ENCODE data around the gene MAGEB17. TPM values are rescaled to one million over a fixed set of nuclear protein-coding genes. Genes with fewer than 3 reads are reported as not detected.

MAGEB17 gene
- total RNA-seq, 4 donors from 2014 or later = not detected

GRCh38 chrX:16138108-16138427, 29.2 kb upstream of the MAGEB17 start:
- no peaks in the 10 kb centered on the region for H3K36me3 ChIP-seq
- no peaks in the 10 kb centered on the region for H3K9me3 ChIP-seq
- DNase-seq = no peak
- H3K4me1 ChIP-seq = no peaks in the 10 kb centered on the region
- no peak overlapping the region for H3K27ac ChIP-seq
- intact Hi-C loops (cut with DNase I) = no loop called here
- no peak overlapping the region for H3K4me3 ChIP-seq
- WGBS, 2 donors = 23 to 86% methylated on average over 1 of the region's 1 CpG
- H3K27me3 ChIP-seq = peaks cover 0 to 3% (median 0%) of the 10 kb centered on the region in 4 donors
- TF ChIP-seq CTCF (IDR thresholded peaks at IDR 0.05) (no peak), POLR2A (IDR thresholded peaks at IDR 0.05) (no peak)

- no peak overlapping the region for H3K27ac ChIP-seq
Observed at GRCh38 chrX:16140448-16140847, 26.8 kb upstream of the MAGEB17 start.

GRCh38 chrX:16140983-16141382, 26.3 kb upstream of the MAGEB17 start:
- Histone ChIP-seq H3K4me3 (no peak overlapping the region), H3K9me3 (no peaks in the 10 kb centered on the region), H3K27ac (no peak overlapping the region), H3K36me3 (no peaks in the 10 kb centered on the region), H3K27me3 (peaks cover 0 to 3% (median 0%) of the 10 kb centered on the region in 4 donors), H3K4me1 (no peaks in the 10 kb centered on the region)
- intact Hi-C loops (cut with DNase I) = no loop called here
- DNase-seq = no peak
- TF ChIP-seq POLR2A (IDR thresholded peaks at IDR 0.05) (no peak), CTCF (IDR thresholded peaks at IDR 0.05) (no peak)

More at GRCh38 chrX:16140448-16140847, 26.8 kb upstream of the MAGEB17 start:
- Histone ChIP-seq H3K27me3 (peaks cover 0 to 3% (median 0%) of the 10 kb centered on the region in 4 donors), H3K9me3 (no peaks in the 10 kb centered on the region), H3K4me3 (no peak overlapping the region), H3K36me3 (no peaks in the 10 kb centered on the region), H3K4me1 (no peaks in the 10 kb centered on the region)
- intact Hi-C loops (cut with DNase I) = no loop called here
- 28 to 30% methylated on average over 4 of the region's 4 CpGs for WGBS, 2 donors
- DNase-seq = no peak
- TF ChIP-seq CTCF (IDR thresholded peaks at IDR 0.05) = no peak
- TF ChIP-seq POLR2A (IDR thresholded peaks at IDR 0.05) = no peak

- Histone ChIP-seq H3K9me3 (no peaks in the 10 kb centered on the region), H3K27me3 (peaks cover 0 to 3% (median 0%) of the 10 kb centered on the region in 4 donors), H3K36me3 (no peaks in the 10 kb centered on the region), H3K4me1 (no peaks in the 10 kb centered on the region), H3K4me3 (no peak overlapping the region), H3K27ac (no peak overlapping the region)
- no peak for TF ChIP-seq CTCF (IDR thresholded peaks at IDR 0.05)
- TF ChIP-seq POLR2A (IDR thresholded peaks at IDR 0.05) = no peak
- intact Hi-C loops (cut with DNase I) = no loop called here
- DNase-seq = no peak
- WGBS, 2 donors = 70 to 75% methylated on average over 3 to 4 of the region's 4 CpGs
Observed at GRCh38 chrX:16141422-16142245, 25.6 kb upstream of the MAGEB17 start.

GRCh38 chrX:16142246-16142558, 25.1 kb upstream of the MAGEB17 start:
- H3K27ac ChIP-seq = no peak overlapping the region
- H3K27me3 ChIP-seq = peaks cover 0 to 3% (median 0%) of the 10 kb centered on the region in 4 donors
- no peak for DNase-seq
- TF ChIP-seq POLR2A (IDR thresholded peaks at IDR 0.05) (no peak), CTCF (IDR thresholded peaks at IDR 0.05) (no peak)
- no peaks in the 10 kb centered on the region for H3K9me3 ChIP-seq
- intact Hi-C loops (cut with DNase I) = no loop called here
- H3K36me3 ChIP-seq = no peaks in the 10 kb centered on the region
- H3K4me3 ChIP-seq = no peak overlapping the region
- no peaks in the 10 kb centered on the region for H3K4me1 ChIP-seq

Measured in esophagus squamous epithelium (tissue), 5 donors.